WTC11 (cell line): Measurements from ENCODE around the gene GTF3C2. TPM values are rescaled to one million over a fixed set of nuclear protein-coding genes. Genes with fewer than 3 reads are reported as not detected.
A peak's percentile ranks its signal among the peaks of the same experiment; 100 is the strongest.

Source experiments
- ATAC-seq: fragments of 200-7000 bp; cut with Tn5 transposase; 2 replicates; pipeline ENCODE4 v1.10.0; 2021; ENCODE audit warnings: mild to moderate bottlenecking, moderate library complexity
- CTCF ChIA-PET: fragments of 300-600 bp; sonication (Branson Sonifier 250); formaldehyde crosslinking; loops from one replicate; lab custom pipeline; 2021; ENCODE audit warnings: antibody characterized with exemption; lab: Charles Lee
- POLR2A ChIA-PET: fragments of 350-600 bp; sonication (Branson Sonifier 250); formaldehyde crosslinking; loops from one replicate; lab custom pipeline; 2021; ENCODE audit warnings: antibody characterized with exemption; lab: Charles Lee
- DNase-seq: peaks from one replicate; pipeline ENCODE4 v3.0.0; 2021; ENCODE audit warnings: low spot score
- H3K27ac Mint-ChIP-seq: 2 replicates; pipeline ENCODE4 v1.8.0; 2021; ENCODE audit warnings: mixed read lengths
- H3K27me3 Mint-ChIP-seq: 2 replicates; pipeline ENCODE4 v1.8.0; 2021; ENCODE audit warnings: low read depth, mild to moderate bottlenecking, moderate library complexity, mixed read lengths
- H3K36me3 Mint-ChIP-seq: 2 replicates; pipeline ENCODE4 v1.8.0; 2021; ENCODE audit warnings: mixed read lengths
- H3K4me1 Mint-ChIP-seq: 2 replicates; pipeline ENCODE4 v1.8.0; 2022; ENCODE audit warnings: mixed read lengths
- H3K4me3 Mint-ChIP-seq: 2 replicates; pipeline ENCODE4 v1.8.0; 2021; ENCODE audit warnings: mild to moderate bottlenecking, moderate library complexity, mixed read lengths
- H3K9me3 Mint-ChIP-seq: 2 replicates; pipeline ENCODE4 v1.8.0; 2021; ENCODE audit warnings: mixed read lengths
- ARID4B ChIP-seq: sonication (generic); formaldehyde crosslinking; IDR thresholded peaks from 2 replicates; pipeline ENCODE4 v1.8.0; 2023; ENCODE audit warnings: missing genetic modification reagents, mild to moderate bottlenecking, borderline replicate concordance
- CDX4 ChIP-seq: fragments of 250-450 bp; sonication (Bioruptor Pico); IDR thresholded peaks from 2 replicates; pipeline ENCODE4 v1.9.0; 2021; ENCODE audit warnings: moderate library complexity, mild to moderate bottlenecking, inconsistent platforms, borderline replicate concordance
- CTCF ChIP-seq: fragments of 200-600 bp; IDR thresholded peaks from 2 replicates; pipeline ENCODE4 v1.8.0; 2022; ENCODE audit warnings: antibody characterized with exemption
- E2F5 ChIP-seq: sonication (generic); formaldehyde crosslinking; IDR thresholded peaks from 2 replicates; pipeline ENCODE4 v1.8.1; 2022; ENCODE audit warnings: mild to moderate bottlenecking, moderate library complexity, missing genetic modification reagents
- ETV6 ChIP-seq: sonication (generic); formaldehyde crosslinking; IDR thresholded peaks from 2 replicates; pipeline ENCODE4 v1.8.1; 2022; ENCODE audit warnings: mild to moderate bottlenecking, missing genetic modification reagents
- FOXP1 ChIP-seq: sonication (generic); formaldehyde crosslinking; IDR thresholded peaks from 2 replicates; pipeline ENCODE4 v1.8.0; 2022; ENCODE audit warnings: missing genetic modification reagents, mild to moderate bottlenecking, moderate library complexity, borderline replicate concordance
- IRF1 ChIP-seq: sonication (generic); formaldehyde crosslinking; IDR thresholded peaks from 2 replicates; pipeline ENCODE4 v1.8.0; 2023; ENCODE audit warnings: missing genetic modification reagents
- NR2C2 ChIP-seq: sonication (generic); formaldehyde crosslinking; IDR thresholded peaks from 2 replicates; pipeline ENCODE4 v1.8.0; 2022; ENCODE audit warnings: mild to moderate bottlenecking, missing genetic modification reagents
- TCF7 ChIP-seq: sonication (generic); formaldehyde crosslinking; IDR thresholded peaks from 2 replicates; pipeline ENCODE4 v1.8.0; 2022; ENCODE audit warnings: mild to moderate bottlenecking, low read depth, missing genetic modification reagents, moderate library complexity
- USF2 ChIP-seq: sonication (generic); formaldehyde crosslinking; IDR thresholded peaks from 2 replicates; pipeline ENCODE4 v1.8.1; 2023; ENCODE audit warnings: mild to moderate bottlenecking, missing genetic modification reagents, moderate library complexity
- ZNF232 ChIP-seq: sonication (generic); formaldehyde crosslinking; IDR thresholded peaks from 2 replicates; pipeline ENCODE4 v1.8.0; 2022; ENCODE audit warnings: mild to moderate bottlenecking, missing genetic modification reagents
- ZNF281 ChIP-seq: sonication (generic); formaldehyde crosslinking; IDR thresholded peaks from 2 replicates; pipeline ENCODE4 v1.8.0; 2023; ENCODE audit warnings: mild to moderate bottlenecking, missing genetic modification reagents
- ZNF512 ChIP-seq: sonication (generic); formaldehyde crosslinking; IDR thresholded peaks from 2 replicates; pipeline ENCODE4 v1.8.1; 2022; ENCODE audit warnings: missing genetic modification reagents, borderline replicate concordance
- total RNA-seq: library from RNA; stranded (reverse); gene quantifications from 3 replicates; pipeline ENCODE4 v1.2.3, GENCODE V29; 2021

Gene GTF3C2
- total RNA-seq, 1 experiment from 2014 or later, result 123 TPM

GRCh38 chr2:27356382-27357181 lies at the start of gene GTF3C2 (continued):
- TF ChIP-seq FOXP1 (CRISPR knock-in tag) (no peak; the same call in 1 of the 2 replicates), ZNF232 (CRISPR knock-in tag) (peak; percentile 47; the same call in 1 of the 2 replicates), ZNF281 (CRISPR knock-in tag) (no peak), USF2 (CRISPR knock-in tag) (peak; percentile 73), CDX4 (no peak), NR2C2 (no peak; the same call in 1 of the 2 replicates), ARID4B (CRISPR knock-in tag) (no peak), ETV6 (CRISPR knock-in tag) (peak; percentile 47), IRF1 (CRISPR knock-in tag) (peak; percentile 33; the same call in 1 of the 2 replicates)

- H3K9me3 Mint-ChIP-seq, result no peaks in the 10 kb centered on the region
- peaks cover 7% of the 10 kb centered on the region for H3K36me3 Mint-ChIP-seq
- DNase-seq (no peak), ATAC-seq (no peak)
- no peak overlapping the region for H3K4me3 Mint-ChIP-seq
- H3K4me1 Mint-ChIP-seq, result peaks cover 3% of the 10 kb centered on the region
- no peaks in the 10 kb centered on the region for H3K27me3 Mint-ChIP-seq
- peak overlapping the region; percentile 39 for H3K27ac Mint-ChIP-seq
- CTCF ChIA-PET, result no interaction called here
- TF ChIP-seq CTCF (no peak), ZNF512 (CRISPR knock-in tag) (no peak), TCF7 (CRISPR knock-in tag) (no peak), E2F5 (no peak)
- POLR2A ChIA-PET, result no interaction called here
Measured at GRCh38 chr2:27400348-27401135, 44.0 kb upstream of the GTF3C2 start.
